ENCODE measurements around the gene AGO1. TPM values are rescaled to one million over a fixed set of nuclear protein-coding genes. Genes with fewer than 3 reads are reported as not detected.

AGO1 gene
- total RNA-seq, 2 donors from 2014 or later, result 5.6 to 13.2 TPM

- peaks cover 0 to 14% of the 10 kb centered on the region in 2 donors for H3K36me3 ChIP-seq (replicated peaks in 1 of 2; ENCODE audit: insufficient read depth in 1 of 2, low read depth in 2 of 2)
- 70 to 73% methylated on average over 9 of the region's 9 CpGs for WGBS, 2 donors
- no peaks in the 10 kb centered on the region for H3K9me3 ChIP-seq
- intact Hi-C loops (cut with DNase I), result no loop called here
- no peak for DNase-seq
- no peak overlapping the region for H3K4me3 ChIP-seq
- no peak for ATAC-seq
- no peaks in the 10 kb centered on the region for H3K27me3 ChIP-seq
- H3K27ac ChIP-seq, result no peak overlapping the region
- H3K4me1 ChIP-seq, result no peaks in the 10 kb centered on the region
- TF ChIP-seq POLR2A (IDR thresholded peaks at IDR 0.05) (no peak), CTCF (IDR thresholded peaks at IDR 0.05) (no peak)
Observed at GRCh38 chr1:35854989-35855700, 27.9 kb upstream of the AGO1 start.

GRCh38 chr1:35856964-35857363 lies 26.0 kb upstream of the AGO1 start:
- Histone ChIP-seq H3K27ac (no peak overlapping the region), H3K27me3 (no peaks in the 10 kb centered on the region), H3K36me3 (replicated peaks in 1 of 2; ENCODE audit: insufficient read depth in 1 of 2, low read depth in 2 of 2) (peaks cover 0 to 6% of the 10 kb centered on the region in 2 donors), H3K4me1 (no peaks in the 10 kb centered on the region), H3K9me3 (no peaks in the 10 kb centered on the region), H3K4me3 (no peak overlapping the region)
- intact Hi-C loops (cut with DNase I), result no loop called here
- 56 to 65% methylated on average over 1 of the region's 1 CpG for WGBS, 2 donors
- TF ChIP-seq POLR2A (IDR thresholded peaks at IDR 0.05) (no peak), CTCF (IDR thresholded peaks at IDR 0.05) (no peak)
- ATAC-seq (no peak), DNase-seq (no peak)

GRCh38 chr1:35857830-35858229 lies 25.2 kb upstream of the AGO1 start:
- no peaks in the 10 kb centered on the region for H3K9me3 ChIP-seq
- peaks cover 0 to 6% of the 10 kb centered on the region in 2 donors for H3K36me3 ChIP-seq (replicated peaks in 1 of 2; ENCODE audit: insufficient read depth in 1 of 2, low read depth in 2 of 2)
- no peaks in the 10 kb centered on the region for H3K4me1 ChIP-seq
- no peak for TF ChIP-seq POLR2A (IDR thresholded peaks at IDR 0.05)
- TF ChIP-seq CTCF (IDR thresholded peaks at IDR 0.05), result no peak
- intact Hi-C loops (cut with DNase I), result no loop called here
- no peaks in the 10 kb centered on the region for H3K27me3 ChIP-seq
- DNase-seq (no peak), ATAC-seq (no peak)
- H3K4me3 ChIP-seq, result no peak overlapping the region
- no peak overlapping the region for H3K27ac ChIP-seq

GRCh38 chr1:35860696-35861095 lies 22.3 kb upstream of the AGO1 start:
- DNase-seq (no peak), ATAC-seq (no peak)
- intact Hi-C loops (cut with DNase I), result no loop called here
- Histone ChIP-seq H3K4me1 (no peaks in the 10 kb centered on the region), H3K4me3 (no peak overlapping the region), H3K9me3 (no peaks in the 10 kb centered on the region), H3K27ac (no peak overlapping the region), H3K27me3 (no peaks in the 10 kb centered on the region), H3K36me3 (replicated peaks in 1 of 2; ENCODE audit: insufficient read depth in 1 of 2, low read depth in 2 of 2) (no peaks in the 10 kb centered on the region)
- no peak for TF ChIP-seq POLR2A (IDR thresholded peaks at IDR 0.05)
- TF ChIP-seq CTCF (IDR thresholded peaks at IDR 0.05), result no peak
- WGBS, 2 donors, result 67 to 81% methylated on average over 3 of the region's 3 CpGs

DNA sequence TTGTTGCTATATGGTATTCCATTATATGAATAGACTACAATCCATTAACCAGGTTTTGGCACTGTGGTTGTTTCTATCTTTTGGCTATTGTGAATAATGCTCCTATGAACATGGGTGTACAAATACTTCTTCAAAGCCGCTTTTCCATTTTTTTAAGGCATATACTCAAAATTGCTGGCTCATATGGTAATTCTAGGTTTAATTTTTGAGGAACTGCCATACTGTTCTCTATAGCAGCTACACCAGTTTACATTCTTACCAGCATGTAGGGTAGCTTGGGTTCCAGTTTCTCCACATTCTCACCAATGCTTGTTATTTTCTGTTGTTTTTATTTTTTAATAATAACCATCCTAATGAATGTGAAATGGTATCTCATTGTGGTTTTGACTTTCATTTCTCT lies 19.9 kb upstream of the AGO1 start:
- Histone ChIP-seq H3K36me3 (replicated peaks in 1 of 2; ENCODE audit: insufficient read depth in 1 of 2, low read depth in 2 of 2) (no peaks in the 10 kb centered on the region), H3K27me3 (no peaks in the 10 kb centered on the region), H3K4me3 (no peak overlapping the region), H3K27ac (no peak overlapping the region), H3K4me1 (no peaks in the 10 kb centered on the region), H3K9me3 (no peaks in the 10 kb centered on the region)
- intact Hi-C loops (cut with DNase I), result no loop called here
- DNase-seq (no peak), ATAC-seq (no peak)
- TF ChIP-seq CTCF (IDR thresholded peaks at IDR 0.05) (no peak), POLR2A (IDR thresholded peaks at IDR 0.05) (no peak)
- 90 to 94% methylated on average over 1 of the region's 1 CpG for WGBS, 2 donors
